ENCODE measurements around the gene NPLOC4. TPM values are rescaled to one million over a fixed set of nuclear protein-coding genes. Genes with fewer than 3 reads are reported as not detected.
A peak's percentile ranks its signal among the peaks of the same experiment; 100 is the strongest.

NPLOC4 gene
- total and polyA plus RNA-seq, 2 donors from 2014 or later, result 41.5 to 86.4 TPM

DNA sequence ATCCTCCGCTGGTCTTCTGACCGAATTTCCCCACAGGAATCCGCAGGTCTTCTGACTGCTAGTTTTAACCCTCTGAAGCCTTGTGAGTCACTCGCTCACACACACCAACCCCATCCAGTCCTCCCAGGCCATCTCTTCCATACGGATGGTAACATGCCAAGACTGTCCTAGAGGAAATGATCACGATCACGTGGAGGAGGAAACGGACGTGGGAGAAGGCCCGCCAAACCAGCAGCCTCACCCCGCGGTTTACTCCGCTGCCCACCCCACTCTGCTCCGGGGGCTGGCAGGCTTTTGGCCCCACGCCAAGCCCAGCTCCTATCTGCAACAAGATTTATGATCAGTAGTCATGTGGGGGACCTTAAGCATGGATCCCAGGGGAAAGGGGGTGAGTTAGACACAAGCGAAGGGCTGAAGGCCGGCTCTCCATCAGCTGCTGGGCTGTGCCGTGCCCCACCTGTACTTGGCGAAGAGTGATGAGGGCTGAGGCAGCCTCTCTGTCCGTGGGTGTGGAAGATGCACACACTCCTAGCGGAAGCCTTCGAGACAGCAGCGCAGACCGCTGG lies 83.2 kb downstream of the NPLOC4 start:
- DNase-seq (peak in 3 of 5 donors; percentile 50 to 83 (median 69)), FAIRE-seq (no peak)
- Histone ChIP-seq H3K9me3 (ENCODE audit: control insufficient read depth in 2 of 3, insufficient read depth in 1 of 3, low read length in 3 of 3) (no peaks in the 10 kb centered on the region), H3K9ac (ENCODE audit: low read length in 3 of 3) (peak overlapping the region in 2 of 3 donors; percentile 27 to 44), H3K4me1 (ENCODE audit: control insufficient read depth in 2 of 3, insufficient read depth in 2 of 3, low read depth in 1 of 3, low read length in 3 of 3) (peaks cover 0 to 20% (median 16%) of the 10 kb centered on the region in 3 donors), H3K4me3 (ENCODE audit: low read length in 3 of 3) (peak overlapping the region; percentile 38 to 79 (median 75)), H3K36me3 (ENCODE audit: control insufficient read depth in 2 of 3, insufficient read depth in 3 of 3, low read length in 3 of 3) (peaks cover 0 to 6% (median 5%) of the 10 kb centered on the region in 3 donors), H3K27ac (ENCODE audit: low read depth in 2 of 2, low read length in 2 of 2) (peak overlapping the region; percentile 34 to 44), H3K27me3 (ENCODE audit: control insufficient read depth, insufficient read depth, low read length) (no peaks in the 10 kb centered on the region)
- no peak for TF ChIP-seq CTCF (IDR thresholded peaks at IDR 0.05; ENCODE audit: borderline replicate concordance, extremely low read depth, insufficient read depth)
- intact Hi-C loops (cut with DNase I), result no loop called here

DNA sequence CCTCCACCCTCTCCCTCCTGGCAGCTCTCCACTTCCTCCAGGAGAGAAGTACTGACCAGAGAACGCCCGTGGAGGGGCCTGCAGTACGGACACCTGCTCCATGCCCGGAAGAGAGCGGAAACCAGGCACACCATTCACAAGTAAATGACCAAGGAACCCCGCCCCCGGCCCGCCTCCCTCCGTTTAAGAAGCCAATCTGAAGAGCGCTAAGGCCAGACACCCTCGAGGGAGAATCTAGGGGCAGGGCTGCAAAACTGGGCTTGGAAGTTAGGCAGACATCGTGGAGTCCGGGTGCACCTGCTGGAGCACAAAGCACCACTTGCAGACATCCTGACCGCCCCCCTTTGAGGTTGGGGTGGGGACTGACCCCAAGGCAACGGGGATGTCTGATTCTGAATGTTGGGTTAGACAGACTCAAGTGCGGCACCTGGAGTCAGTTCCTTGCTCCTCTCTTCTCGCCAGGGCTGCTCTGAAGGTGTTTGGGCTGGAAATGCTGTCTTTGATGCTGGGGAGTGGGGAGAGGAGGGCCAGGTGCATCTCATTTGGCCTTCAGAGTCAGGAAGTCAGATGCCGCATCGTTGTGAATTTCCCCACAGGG lies 83.8 kb downstream of the NPLOC4 start:
- Histone ChIP-seq H3K36me3 (ENCODE audit: control insufficient read depth in 2 of 3, insufficient read depth in 3 of 3, low read length in 3 of 3) (peaks cover 0 to 4% (median under 1%) of the 10 kb centered on the region in 3 donors), H3K9ac (ENCODE audit: low read length in 3 of 3) (peak overlapping the region; percentile 33 to 65 (median 54)), H3K4me3 (ENCODE audit: low read length in 3 of 3) (peak overlapping the region; percentile 72 to 79 (median 75)), H3K4me1 (ENCODE audit: control insufficient read depth in 2 of 3, insufficient read depth in 2 of 3, low read depth in 1 of 3, low read length in 3 of 3) (peaks cover 0 to 20% (median 16%) of the 10 kb centered on the region in 3 donors), H3K27ac (ENCODE audit: low read depth in 2 of 2, low read length in 2 of 2) (peak overlapping the region; percentile 63 to 87), H3K27me3 (ENCODE audit: control insufficient read depth, insufficient read depth, low read length) (no peaks in the 10 kb centered on the region), H3K9me3 (ENCODE audit: control insufficient read depth in 2 of 3, insufficient read depth in 1 of 3, low read length in 3 of 3) (no peaks in the 10 kb centered on the region)
- intact Hi-C loops (cut with DNase I), result no loop called here
- DNase-seq, result peak; percentile 83 to 90 (median 87)
- no peak for TF ChIP-seq CTCF (IDR thresholded peaks at IDR 0.05; ENCODE audit: borderline replicate concordance, extremely low read depth, insufficient read depth)
- no peak for FAIRE-seq

DNA sequence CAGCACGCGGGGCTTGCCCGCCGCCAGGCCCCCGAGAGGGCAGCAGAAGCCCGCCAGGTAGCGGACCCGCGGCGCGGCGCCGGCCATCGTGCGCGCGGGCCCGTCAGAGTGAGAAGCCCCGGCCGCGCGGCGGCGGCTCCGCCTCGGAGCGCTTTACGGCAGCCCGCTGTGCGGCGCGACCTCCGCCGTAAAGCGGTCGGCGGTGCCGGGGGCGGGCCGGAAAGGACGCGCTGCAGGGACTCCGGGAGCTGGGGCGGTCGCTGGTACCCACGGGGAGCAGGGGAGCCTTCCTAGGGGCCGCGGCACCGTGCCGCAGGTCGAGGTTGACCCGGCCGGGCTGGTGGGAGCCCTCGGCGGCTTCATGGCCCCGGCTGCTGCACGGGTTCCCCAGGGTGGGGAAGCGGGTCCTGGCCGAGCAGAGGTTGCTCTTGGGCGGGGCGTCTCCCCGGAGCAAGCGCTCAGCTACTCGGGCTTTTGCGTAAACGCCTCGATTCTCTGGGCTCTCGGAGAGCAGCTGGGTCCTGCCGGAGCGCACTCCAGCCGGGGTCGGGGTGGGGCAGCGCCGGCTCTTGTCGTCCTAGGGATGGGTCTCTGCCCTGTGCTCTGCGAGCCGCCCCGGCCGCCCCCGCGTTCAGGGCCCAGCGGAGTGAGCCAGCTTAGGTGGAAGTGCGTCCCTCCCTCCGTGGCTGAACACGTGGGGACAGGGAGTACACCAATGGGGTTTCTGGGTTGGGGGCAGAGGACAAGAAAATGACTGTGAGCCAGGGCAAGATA lies 84.5 kb downstream of the NPLOC4 start, which contains the start of gene FAAP100:
Gene FAAP100, minus strand, starts transcription at position 110 of the 774 bp plus-strand sequence. Its CDS starts 23 bp downstream, at position 87.
- peak; percentile 4 for TF ChIP-seq CTCF (IDR thresholded peaks at IDR 0.05; ENCODE audit: borderline replicate concordance, extremely low read depth, insufficient read depth)
- no peaks in the 10 kb centered on the region for H3K9me3 ChIP-seq (ENCODE audit: control insufficient read depth in 2 of 3, insufficient read depth in 1 of 3, low read length in 3 of 3)
- FAIRE-seq, result no peak
- H3K36me3 ChIP-seq (ENCODE audit: control insufficient read depth in 2 of 3, insufficient read depth in 3 of 3, low read length in 3 of 3), result no peaks in the 10 kb centered on the region
- H3K4me3 ChIP-seq (ENCODE audit: low read length in 3 of 3), result peak within 1 kb of the TSS; percentile 72 to 79 (median 75)
- H3K9ac ChIP-seq (ENCODE audit: low read length in 3 of 3), result peak within 1 kb of the TSS; percentile 33 to 73 (median 54)
- intact Hi-C loops (cut with DNase I), result no loop called here
- no peaks in the 10 kb centered on the region for H3K27me3 ChIP-seq (ENCODE audit: control insufficient read depth, insufficient read depth, low read length)
- DNase-seq, result peak; percentile 81 to 93 (median 89)
- peak within 1 kb of the TSS; percentile 63 to 87 for H3K27ac ChIP-seq (ENCODE audit: low read depth in 2 of 2, low read length in 2 of 2)
- H3K4me1 ChIP-seq (ENCODE audit: control insufficient read depth in 2 of 3, insufficient read depth in 2 of 3, low read depth in 1 of 3, low read length in 3 of 3), result peaks cover 0 to 20% (median 16%) of the 10 kb centered on the region in 3 donors
